Measurements from ENCODE around the gene EEF1AKMT3. TPM values are rescaled to one million over a fixed set of nuclear protein-coding genes. Genes with fewer than 3 reads are reported as not detected.

EEF1AKMT3 gene
- total and polyA plus RNA-seq, 9 of the 15 experiments (the other 6 are each of a cell fraction or from before 2014, with no cell fraction given), result 4.1 to 17.2 (median 7.9) TPM

DNA sequence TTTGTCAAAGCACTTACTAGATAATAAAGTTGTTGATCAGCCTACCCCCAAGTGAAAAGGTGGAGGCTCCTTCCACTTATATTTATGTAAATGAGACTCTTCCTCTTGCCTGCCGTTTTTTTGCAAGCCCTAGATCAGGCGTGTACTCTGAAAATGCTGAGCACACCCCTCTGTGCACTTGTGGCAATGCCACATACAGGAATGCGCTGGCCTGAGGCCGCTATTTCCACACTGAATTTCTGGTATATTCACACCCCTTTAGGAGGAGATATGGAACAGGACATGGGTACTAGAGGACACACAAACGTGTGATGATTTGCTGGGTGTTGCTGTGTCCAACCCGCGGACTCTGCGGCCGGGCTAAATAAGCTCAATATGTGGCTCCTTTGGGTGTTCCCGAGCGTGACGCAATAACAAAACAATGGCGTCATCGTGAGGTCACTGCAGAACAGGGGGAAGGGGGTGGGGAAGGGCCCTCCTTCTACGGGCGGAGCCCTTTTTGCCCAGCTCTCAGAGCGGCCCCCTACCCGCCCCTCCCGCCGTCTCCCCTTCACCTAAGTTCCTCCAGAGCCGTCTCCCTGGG is 28.1 kb upstream of the EEF1AKMT3 start (continued):
- TF ChIP-seq TAF1 (IDR thresholded peaks at IDR 0.05; ENCODE audit: control insufficient read depth, extremely low read depth, insufficient read depth, low read length, severe bottlenecking) (peak; percentile 2), NBN (IDR thresholded peaks at IDR 0.05; ENCODE audit: low read depth) (peak; percentile 95), LEF1 (IDR thresholded peaks at IDR 0.05) (no peak), ZNF140 (CRISPR knock-in tag; IDR thresholded peaks at IDR 0.05) (no peak), RCOR1 (IDR thresholded peaks at IDR 0.05; ENCODE audit: borderline replicate concordance in 1 of 2, low read depth in 2 of 2, low read length in 2 of 2) (peak in 1 of 2 experiments; percentile 82; a peak in 2 of 4 replicates), CEBPB (tag; IDR thresholded peaks at IDR 0.05) (peak; percentile 98), ZNF584 (CRISPR knock-in tag; IDR thresholded peaks at IDR 0.05; ENCODE audit: low read depth) (no peak), DPF2 (IDR thresholded peaks at IDR 0.05) (no peak), ELF2 (CRISPR knock-in tag; IDR thresholded peaks at IDR 0.05) (no peak), ESRRA (IDR thresholded peaks at IDR 0.05; ENCODE audit: borderline replicate concordance, low read depth) (0 out of 2 replicates have a peak, but pooled peaks have one; percentile 47), ZFP36 (IDR thresholded peaks at IDR 0.05; ENCODE audit: low read depth, low read length, partially characterized antibody) (no peak), ZFP30 (CRISPR knock-in tag; IDR thresholded peaks at IDR 0.05; ENCODE audit: borderline replicate concordance) (no peak), RBM34 (IDR thresholded peaks at IDR 0.05; ENCODE audit: borderline replicate concordance, insufficient read depth, low read length) (no peak), ZFX (CRISPR knock-in tag; IDR thresholded peaks at IDR 0.05) (0 out of 2 replicates have a peak, but pooled peaks have one; percentile 52), CREB1 (IDR thresholded peaks at IDR 0.05) (peak; percentile 99), CREB1 (CRISPR knock-in tag; IDR thresholded peaks at IDR 0.05) (peak; percentile 97), SRSF3 (IDR thresholded peaks at IDR 0.05; ENCODE audit: insufficient read depth, low read length) (no peak)
- TF ChIP-seq, protein P1, sequence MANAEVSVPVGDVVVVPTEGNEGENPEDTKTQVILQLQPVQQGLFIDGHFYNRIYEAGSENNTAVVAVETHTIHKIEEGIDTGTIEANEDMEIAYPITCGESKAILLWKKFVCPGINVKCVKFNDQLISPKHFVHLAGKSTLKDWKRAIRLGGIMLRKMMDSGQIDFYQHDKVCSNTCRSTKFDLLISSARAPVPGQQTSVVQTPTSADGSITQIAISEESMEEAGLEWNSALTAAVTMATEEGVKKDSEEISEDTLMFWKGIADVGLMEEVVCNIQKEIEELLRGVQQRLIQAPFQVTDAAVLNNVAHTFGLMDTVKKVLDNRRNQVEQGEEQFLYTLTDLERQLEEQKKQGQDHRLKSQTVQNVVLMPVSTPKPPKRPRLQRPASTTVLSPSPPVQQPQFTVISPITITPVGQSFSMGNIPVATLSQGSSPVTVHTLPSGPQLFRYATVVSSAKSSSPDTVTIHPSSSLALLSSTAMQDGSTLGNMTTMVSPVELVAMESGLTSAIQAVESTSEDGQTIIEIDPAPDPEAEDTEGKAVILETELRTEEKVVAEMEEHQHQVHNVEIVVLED (CRISPR knock-in tag; IDR thresholded peaks at IDR 0.05), result no peak
- TF ChIP-seq, protein P2, sequence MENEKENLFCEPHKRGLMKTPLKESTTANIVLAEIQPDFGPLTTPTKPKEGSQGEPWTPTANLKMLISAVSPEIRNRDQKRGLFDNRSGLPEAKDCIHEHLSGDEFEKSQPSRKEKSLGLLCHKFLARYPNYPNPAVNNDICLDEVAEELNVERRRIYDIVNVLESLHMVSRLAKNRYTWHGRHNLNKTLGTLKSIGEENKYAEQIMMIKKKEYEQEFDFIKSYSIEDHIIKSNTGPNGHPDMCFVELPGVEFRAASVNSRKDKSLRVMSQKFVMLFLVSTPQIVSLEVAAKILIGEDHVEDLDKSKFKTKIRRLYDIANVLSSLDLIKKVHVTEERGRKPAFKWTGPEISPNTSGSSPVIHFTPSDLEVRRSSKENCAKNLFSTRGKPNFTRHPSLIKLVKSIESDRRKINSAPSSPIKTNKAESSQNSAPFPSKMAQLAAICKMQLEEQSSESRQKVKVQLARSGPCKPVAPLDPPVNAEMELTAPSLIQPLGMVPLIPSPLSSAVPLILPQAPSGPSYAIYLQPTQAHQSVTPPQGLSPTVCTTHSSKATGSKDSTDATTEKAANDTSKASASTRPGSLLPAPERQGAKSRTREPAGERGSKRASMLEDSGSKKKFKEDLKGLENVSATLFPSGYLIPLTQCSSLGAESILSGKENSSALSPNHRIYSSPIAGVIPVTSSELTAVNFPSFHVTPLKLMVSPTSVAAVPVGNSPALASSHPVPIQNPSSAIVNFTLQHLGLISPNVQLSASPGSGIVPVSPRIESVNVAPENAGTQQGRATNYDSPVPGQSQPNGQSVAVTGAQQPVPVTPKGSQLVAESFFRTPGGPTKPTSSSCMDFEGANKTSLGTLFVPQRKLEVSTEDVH (IDR thresholded peaks at IDR 0.05; ENCODE audit: low read depth, partially characterized antibody), result peak; percentile 43
- TF ChIP-seq, protein P3, sequence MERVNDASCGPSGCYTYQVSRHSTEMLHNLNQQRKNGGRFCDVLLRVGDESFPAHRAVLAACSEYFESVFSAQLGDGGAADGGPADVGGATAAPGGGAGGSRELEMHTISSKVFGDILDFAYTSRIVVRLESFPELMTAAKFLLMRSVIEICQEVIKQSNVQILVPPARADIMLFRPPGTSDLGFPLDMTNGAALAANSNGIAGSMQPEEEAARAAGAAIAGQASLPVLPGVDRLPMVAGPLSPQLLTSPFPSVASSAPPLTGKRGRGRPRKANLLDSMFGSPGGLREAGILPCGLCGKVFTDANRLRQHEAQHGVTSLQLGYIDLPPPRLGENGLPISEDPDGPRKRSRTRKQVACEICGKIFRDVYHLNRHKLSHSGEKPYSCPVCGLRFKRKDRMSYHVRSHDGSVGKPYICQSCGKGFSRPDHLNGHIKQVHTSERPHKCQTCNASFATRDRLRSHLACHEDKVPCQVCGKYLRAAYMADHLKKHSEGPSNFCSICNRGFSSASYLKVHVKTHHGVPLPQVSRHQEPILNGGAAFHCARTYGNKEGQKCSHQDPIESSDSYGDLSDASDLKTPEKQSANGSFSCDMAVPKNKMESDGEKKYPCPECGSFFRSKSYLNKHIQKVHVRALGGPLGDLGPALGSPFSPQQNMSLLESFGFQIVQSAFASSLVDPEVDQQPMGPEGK (CRISPR knock-in tag; IDR thresholded peaks at IDR 0.05; ENCODE audit: borderline replicate concordance), result no peak
- TF ChIP-seq, protein P4, sequence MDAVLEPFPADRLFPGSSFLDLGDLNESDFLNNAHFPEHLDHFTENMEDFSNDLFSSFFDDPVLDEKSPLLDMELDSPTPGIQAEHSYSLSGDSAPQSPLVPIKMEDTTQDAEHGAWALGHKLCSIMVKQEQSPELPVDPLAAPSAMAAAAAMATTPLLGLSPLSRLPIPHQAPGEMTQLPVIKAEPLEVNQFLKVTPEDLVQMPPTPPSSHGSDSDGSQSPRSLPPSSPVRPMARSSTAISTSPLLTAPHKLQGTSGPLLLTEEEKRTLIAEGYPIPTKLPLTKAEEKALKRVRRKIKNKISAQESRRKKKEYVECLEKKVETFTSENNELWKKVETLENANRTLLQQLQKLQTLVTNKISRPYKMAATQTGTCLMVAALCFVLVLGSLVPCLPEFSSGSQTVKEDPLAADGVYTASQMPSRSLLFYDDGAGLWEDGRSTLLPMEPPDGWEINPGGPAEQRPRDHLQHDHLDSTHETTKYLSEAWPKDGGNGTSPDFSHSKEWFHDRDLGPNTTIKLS (IDR thresholded peaks at IDR 0.05; ENCODE audit: borderline replicate concordance, low read depth), result peak; percentile 47; the same call in 1 of the 2 replicates

All from K562 (cell line).